Lower leg skin (tissue), 4 donors: ENCODE data around the gene NME5. TPM values are rescaled to one million over a fixed set of nuclear protein-coding genes. Genes with fewer than 3 reads are reported as not detected.

Experiments used
- DNase-seq, 2 donors: peaks; one replicate each; pipeline ENCODE4 v3.0.0-alpha.2; 2019; ENCODE audit warnings: low spot score in 2 of 2
- H3K4me3 ChIP-seq: fragments of 200-600 bp; sonication (generic); 2 replicates; pipeline ENCODE4 v1.5.1; 2017; ENCODE audit warnings: mild to moderate bottlenecking, low read depth; ENCODE audit not compliant: poor library complexity, severe bottlenecking
- POLR2A ChIP-seq, 2 donors: fragments of 450-650 bp; IDR thresholded peaks; one replicate each; pipeline ENCODE4 v1.6.1; 2016 to 2017; ENCODE audit warnings: antibody characterized with exemption in 2 of 2, mild to moderate bottlenecking in 1 of 2, moderate library complexity in 1 of 2
- WGBS, 2 donors: methylation state at CpG; one replicate each; pipeline ENCODE4 v1.1.5; 2018; 5-methylcytosine and 5-hydroxymethylcytosine counted together
- intact Hi-C: fragments of 100-400 bp; cut with DNase I; formaldehyde crosslinking; loops from one replicate; pipeline ENCODE4 v1.15.0; 2023; ENCODE audit warnings: low total_unique reads
- total RNA-seq, 4 donors: library from RNA; depleted of rRNA; stranded (reverse); fragments of >200 nt; gene quantifications; one replicate each; pipeline ENCODE4 v1.1.0, GENCODE V29; 2016
- TF ChIP-seq, protein P1 (sequence below), 3 donors: fragments of 450-650 bp; IDR thresholded peaks; one replicate each; pipeline ENCODE4 v1.5.1; 2016; ENCODE audit warnings: antibody characterized with exemption in 3 of 3, mild to moderate bottlenecking in 3 of 3, moderate library complexity in 2 of 3

NME5 gene
- total RNA-seq, 4 donors from 2014 or later: 0.49 to 1.7 TPM; not detected in 2

- DNase-seq: no peak
- 67 to 70% methylated on average over 1 of the region's 1 CpG for WGBS, 2 donors
- no peak overlapping the region for H3K4me3 ChIP-seq
- intact Hi-C loops: no loop called here
- no peak for TF ChIP-seq POLR2A (IDR thresholded peaks at IDR 0.05)
- TF ChIP-seq, protein P1, sequence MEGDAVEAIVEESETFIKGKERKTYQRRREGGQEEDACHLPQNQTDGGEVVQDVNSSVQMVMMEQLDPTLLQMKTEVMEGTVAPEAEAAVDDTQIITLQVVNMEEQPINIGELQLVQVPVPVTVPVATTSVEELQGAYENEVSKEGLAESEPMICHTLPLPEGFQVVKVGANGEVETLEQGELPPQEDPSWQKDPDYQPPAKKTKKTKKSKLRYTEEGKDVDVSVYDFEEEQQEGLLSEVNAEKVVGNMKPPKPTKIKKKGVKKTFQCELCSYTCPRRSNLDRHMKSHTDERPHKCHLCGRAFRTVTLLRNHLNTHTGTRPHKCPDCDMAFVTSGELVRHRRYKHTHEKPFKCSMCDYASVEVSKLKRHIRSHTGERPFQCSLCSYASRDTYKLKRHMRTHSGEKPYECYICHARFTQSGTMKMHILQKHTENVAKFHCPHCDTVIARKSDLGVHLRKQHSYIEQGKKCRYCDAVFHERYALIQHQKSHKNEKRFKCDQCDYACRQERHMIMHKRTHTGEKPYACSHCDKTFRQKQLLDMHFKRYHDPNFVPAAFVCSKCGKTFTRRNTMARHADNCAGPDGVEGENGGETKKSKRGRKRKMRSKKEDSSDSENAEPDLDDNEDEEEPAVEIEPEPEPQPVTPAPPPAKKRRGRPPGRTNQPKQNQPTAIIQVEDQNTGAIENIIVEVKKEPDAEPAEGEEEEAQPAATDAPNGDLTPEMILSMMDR (IDR thresholded peaks at IDR 0.05): no peak
Observed at GRCh38 chr5:138109463-138110265, 29.6 kb downstream of the NME5 start.

GRCh38 chr5:138107213-138107612 lies 32.0 kb downstream of the NME5 start:
- no peak for DNase-seq
- WGBS, 2 donors: 61 to 69% methylated on average over 1 of the region's 1 CpG
- H3K4me3 ChIP-seq: no peak overlapping the region
- intact Hi-C loops: no loop called here
- TF ChIP-seq, protein P1 (IDR thresholded peaks at IDR 0.05): no peak
- no peak for TF ChIP-seq POLR2A (IDR thresholded peaks at IDR 0.05)

DNA sequence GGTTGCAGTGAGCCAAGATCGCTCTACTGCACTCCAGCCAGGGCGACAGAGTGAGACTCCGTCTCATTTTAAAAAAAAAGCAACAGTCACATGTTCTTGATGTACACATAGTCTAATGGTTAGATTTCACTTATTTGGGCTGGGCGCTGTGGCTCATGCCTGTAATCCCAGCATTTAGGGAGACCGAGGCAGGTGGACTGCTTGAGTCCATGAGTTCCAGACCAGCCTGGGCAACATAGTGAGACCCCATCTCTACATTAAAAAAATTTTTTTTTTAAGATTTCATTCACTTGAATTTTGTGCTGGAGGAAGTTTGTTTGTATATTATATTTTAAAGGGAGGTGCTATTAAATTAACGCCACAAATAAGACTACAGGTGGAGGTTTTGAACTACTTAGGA lies 33.5 kb downstream of the NME5 start:
- H3K4me3 ChIP-seq: no peak overlapping the region
- intact Hi-C loops: no loop called here
- WGBS, 2 donors: 86 to 89% methylated on average over 6 of the region's 6 CpGs
- DNase-seq: no peak
- TF ChIP-seq, protein P1 (IDR thresholded peaks at IDR 0.05): no peak

- 23 to 28% methylated on average over 3 of the region's 3 CpGs for whole genome bisulfite sequencing, 2 donors
- H3K4me3 ChIP-seq: no peak overlapping the region
- intact Hi-C loops: no loop called here
- peak in 1 of 2 donors; percentile 70 for DNase-seq
- TF ChIP-seq POLR2A (IDR thresholded peaks at IDR 0.05): no peak
- TF ChIP-seq, protein P1 (IDR thresholded peaks at IDR 0.05): no peak
Observed at GRCh38 chr5:138103319-138103637, 36.0 kb downstream of the NME5 start.

- H3K4me3 ChIP-seq: no peak overlapping the region
- 48 to 66% methylated on average over 7 of the region's 7 CpGs for WGBS, 2 donors
Observed at GRCh38 chr5:138102454-138103318, 36.5 kb downstream of the NME5 start.

More at GRCh38 chr5:138102454-138103318, 36.5 kb downstream of the NME5 start:
- no peak for TF ChIP-seq POLR2A (IDR thresholded peaks at IDR 0.05)
- TF ChIP-seq, protein P1 (IDR thresholded peaks at IDR 0.05): no peak
- intact Hi-C loops: no loop called here
- DNase-seq: peak in 1 of 2 donors; percentile 3
